ENCODE measurements around the gene PAMR1.

Gene PAMR1

GRCh38 chr11:35412285-35412684, 113.1 kb downstream of the PAMR1 start:
- in situ Hi-C loops (cut with MboI; ENCODE audit: low pct_unique_long_range_greater_than_20kb, low sequenced_read_pairs, unreplicated experiment) = no loop called here
- DNase-seq (ENCODE audit: low spot score) = no peak
- peak; percentile 50 for TF ChIP-seq CTCF (IDR thresholded peaks at IDR 0.05; ENCODE audit: extremely low read depth, insufficient read depth, missing control alignments)

- no peak for TF ChIP-seq CTCF (IDR thresholded peaks at IDR 0.05; ENCODE audit: extremely low read depth, insufficient read depth, missing control alignments)
- in situ Hi-C loops (cut with MboI; ENCODE audit: low pct_unique_long_range_greater_than_20kb, low sequenced_read_pairs, unreplicated experiment) = no loop called here
- no peak for DNase-seq (ENCODE audit: low spot score)
These were observed 118.4 kb downstream of the PAMR1 start for GRCh38 chr11:35407041-35407440.

GRCh38 chr11:35404388-35404775, 121.0 kb downstream of the PAMR1 start:
- in situ Hi-C loops (cut with MboI; ENCODE audit: low pct_unique_long_range_greater_than_20kb, low sequenced_read_pairs, unreplicated experiment) = no loop called here
- no peak for DNase-seq (ENCODE audit: low spot score)
- peak; percentile 57 for TF ChIP-seq CTCF (IDR thresholded peaks at IDR 0.05; ENCODE audit: extremely low read depth, insufficient read depth, missing control alignments)

- no peak for TF ChIP-seq CTCF (IDR thresholded peaks at IDR 0.05; ENCODE audit: extremely low read depth, insufficient read depth, missing control alignments)
- no peak for DNase-seq (ENCODE audit: low spot score)
- in situ Hi-C loops (cut with MboI; ENCODE audit: low pct_unique_long_range_greater_than_20kb, low sequenced_read_pairs, unreplicated experiment) = no loop called here
These were observed 121.5 kb downstream of the PAMR1 start for GRCh38 chr11:35403765-35404387.

GRCh38 chr11:35402751-35403660, 122.4 kb downstream of the PAMR1 start:
- no peak for DNase-seq (ENCODE audit: low spot score)
- in situ Hi-C loops (cut with MboI; ENCODE audit: low pct_unique_long_range_greater_than_20kb, low sequenced_read_pairs, unreplicated experiment) = no loop called here
- no peak for TF ChIP-seq CTCF (IDR thresholded peaks at IDR 0.05; ENCODE audit: extremely low read depth, insufficient read depth, missing control alignments)

- in situ Hi-C loops (cut with MboI; ENCODE audit: low pct_unique_long_range_greater_than_20kb, low sequenced_read_pairs, unreplicated experiment) = loop anchor here (25.0 kb wide), 1 partner anchor 812 kb away; no protein-coding TSS in a partner anchor
- no peak for TF ChIP-seq CTCF (IDR thresholded peaks at IDR 0.05; ENCODE audit: extremely low read depth, insufficient read depth, missing control alignments)
- DNase-seq (ENCODE audit: low spot score) = no peak
These were observed 126.5 kb downstream of the PAMR1 start for GRCh38 chr11:35398881-35399280.

Data from GM13977 (cell line).